ENCODE results near the gene GPS2. TPM values are rescaled to one million over a fixed set of nuclear protein-coding genes. Genes with fewer than 3 reads are reported as not detected.

Gene GPS2
- total and polyA plus RNA-seq, 2 experiments from 2014 or later: 83.4 to 122 TPM

- TF ChIP-seq CTCF (conservative IDR thresholded peaks at IDR 0.05; ENCODE audit: low read depth in 2 of 2): no peak
- no peak for TF ChIP-seq EZH2phosphoT487 (IDR thresholded peaks at IDR 0.05; ENCODE audit: unreplicated experiment)
- no peak for TF ChIP-seq EZH2 (IDR thresholded peaks at IDR 0.05; ENCODE audit: low read depth, unreplicated experiment)
- TF ChIP-seq ETS1 (IDR thresholded peaks at IDR 0.05): no peak
- no peak for TF ChIP-seq ZNF331 (CRISPR knock-in tag; IDR thresholded peaks at IDR 0.05; ENCODE audit: low read depth)
These were observed 35.7 kb downstream of the GPS2 start (continued) for GRCh38 chr17:7279448-7279847.

- H3K4me3 ChIP-seq: no peak overlapping the region
- DNase-seq (ENCODE audit: low spot score): no peak
- H3K4me1 Mint-ChIP-seq: peaks cover 21% of the 10 kb centered on the region
- H3K9me2 ChIP-seq (ENCODE audit: insufficient read depth): no peaks in the 10 kb centered on the region
- H3K4me2 ChIP-seq: no peak overlapping the region
- H3K27ac ChIP-seq (ENCODE audit: low read depth): no peak overlapping the region
- H3K9me3 Mint-ChIP-seq: no peaks in the 10 kb centered on the region; the same call in 2 of the 3 replicates
- H2AFZ ChIP-seq: no peak overlapping the region
- H4K20me1 ChIP-seq (replicated peaks; ENCODE audit: insufficient read depth): no peaks in the 10 kb centered on the region
- peaks cover 3% of the 10 kb centered on the region; the same call in 2 of the 3 replicates for H3K36me3 Mint-ChIP-seq (ENCODE audit: low read depth)
- H3F3A ChIP-seq (replicated peaks; ENCODE audit: low read depth): peaks cover 15% of the 10 kb centered on the region
- no peak overlapping the region for H3K27ac Mint-ChIP-seq
- no peaks in the 10 kb centered on the region for H3K27me3 ChIP-seq (ENCODE audit: insufficient read depth)
- TF ChIP-seq ETS1 (IDR thresholded peaks at IDR 0.05): no peak
- no peak overlapping the region; the same call in 2 of the 3 replicates for H3K4me3 Mint-ChIP-seq
- no peaks in the 10 kb centered on the region for H3K36me3 ChIP-seq (ENCODE audit: insufficient read depth)
- 0 out of 2 replicates have a peak, but pooled peaks cover 2% of the 10 kb centered on the region for H3K79me2 ChIP-seq (replicated peaks; ENCODE audit: insufficient read depth)
- H3K4me1 ChIP-seq (ENCODE audit: insufficient read depth): peaks cover 9% of the 10 kb centered on the region
- no peak for ATAC-seq
- peaks cover 20% of the 10 kb centered on the region for H3K27me3 Mint-ChIP-seq (ENCODE audit: insufficient read depth, low read depth, poor library complexity)
These were observed 48.4 kb downstream of the GPS2 start for GRCh38 chr17:7266784-7267183.

DNA sequence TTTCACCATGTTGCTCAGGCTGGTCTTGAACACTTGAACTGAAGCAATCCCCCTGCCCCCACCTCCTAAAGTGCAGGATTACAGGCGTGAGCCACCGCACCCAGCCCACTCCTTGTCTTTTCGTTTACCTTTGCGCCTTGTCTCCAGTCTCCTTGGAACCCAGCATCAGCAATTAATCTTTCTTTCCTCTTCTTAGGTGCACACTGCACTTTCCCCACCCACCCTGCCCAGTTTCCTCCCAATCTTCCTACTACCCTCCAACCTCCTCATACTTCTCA lies 51.4 kb downstream of the GPS2 start:
- Mint-ChIP-seq H3K36me3 (ENCODE audit: low read depth) (peaks cover 19% of the 10 kb centered on the region), H3K27ac (peak overlapping the region; percentile 97), H3K9me3 (no peaks in the 10 kb centered on the region; the same call in 2 of the 3 replicates), H3K4me3 (peak overlapping the region; percentile 91), H3K4me1 (peaks cover 35% of the 10 kb centered on the region), H3K27me3 (ENCODE audit: insufficient read depth, low read depth, poor library complexity) (peaks cover 27% of the 10 kb centered on the region)
- Histone ChIP-seq H3K4me3 (peak overlapping the region; percentile 99), H3K27ac (ENCODE audit: low read depth) (peak overlapping the region; percentile 99), H3K4me2 (peak overlapping the region; percentile 100), H3F3A (replicated peaks; ENCODE audit: low read depth) (peaks cover 22% of the 10 kb centered on the region), H3K9me2 (ENCODE audit: insufficient read depth) (no peaks in the 10 kb centered on the region), H4K20me1 (replicated peaks; ENCODE audit: insufficient read depth) (peaks cover 15% of the 10 kb centered on the region; the same call in 1 of the 2 replicates), H3K36me3 (ENCODE audit: insufficient read depth) (peaks cover 9% of the 10 kb centered on the region), H2AFZ (peak overlapping the region; percentile 100), H3K4me1 (ENCODE audit: insufficient read depth) (peaks cover 13% of the 10 kb centered on the region), H3K27me3 (ENCODE audit: insufficient read depth) (no peaks in the 10 kb centered on the region), H3K79me2 (replicated peaks; ENCODE audit: insufficient read depth) (peaks cover 24% of the 10 kb centered on the region)
- DNase-seq (ENCODE audit: low spot score) (peak; percentile 33), ATAC-seq (no peak)
- TF ChIP-seq ZNF114 (CRISPR knock-in tag; IDR thresholded peaks at IDR 0.05) (no peak), EZH2phosphoT487 (IDR thresholded peaks at IDR 0.05; ENCODE audit: unreplicated experiment) (no peak), EZH2 (IDR thresholded peaks at IDR 0.05; ENCODE audit: low read depth, unreplicated experiment) (no peak), ETS1 (IDR thresholded peaks at IDR 0.05) (no peak), ZNF331 (CRISPR knock-in tag; IDR thresholded peaks at IDR 0.05; ENCODE audit: low read depth) (no peak), POLR2AphosphoS5 (IDR thresholded peaks at IDR 0.05; ENCODE audit: low read depth) (no peak)
